Measurements from ENCODE around the gene ZNF225.

The ZNF225 gene

GRCh38 chr19:44176590-44176989 is 63.4 kb downstream of the ZNF225 start:
- Histone ChIP-seq H3K9me2 (replicated peaks; ENCODE audit: control insufficient read depth, low read length) (no peaks in the 10 kb centered on the region), H3K4me2 (ENCODE audit: low read length) (no peak overlapping the region), H3K4me1 (ENCODE audit: control insufficient read depth, low read length) (no peaks in the 10 kb centered on the region), H3K9me3 (ENCODE audit: control insufficient read depth, insufficient read depth, low read length) (peaks cover 14% of the 10 kb centered on the region), H3K36me3 (ENCODE audit: control insufficient read depth, low read length) (peaks cover 48% of the 10 kb centered on the region), H3K4me3 (ENCODE audit: low read length) (no peak overlapping the region), H3K27ac (ENCODE audit: low read depth, low read length) (no peak overlapping the region), H3K79me2 (ENCODE audit: control insufficient read depth, low read length) (no peaks in the 10 kb centered on the region), H3F3A (ENCODE audit: control insufficient read depth, insufficient read depth) (no peaks in the 10 kb centered on the region), H4K20me1 (ENCODE audit: control insufficient read depth, insufficient read depth, low read depth, low read length) (no peaks in the 10 kb centered on the region), H3K27me3 (ENCODE audit: control insufficient read depth, low read length) (no peaks in the 10 kb centered on the region)
- TF ChIP-seq EZH2phosphoT487 (IDR thresholded peaks at IDR 0.05; ENCODE audit: borderline replicate concordance, low read length), result no peak
- no peak for TF ChIP-seq CTCF (IDR thresholded peaks at IDR 0.05; ENCODE audit: low read depth, low read length, poor library complexity, severe bottlenecking)

GRCh38 chr19:44180968-44181367 is 67.8 kb downstream of the ZNF225 start:
- TF ChIP-seq EZH2phosphoT487 (IDR thresholded peaks at IDR 0.05; ENCODE audit: borderline replicate concordance, low read length) (no peak), CTCF (IDR thresholded peaks at IDR 0.05; ENCODE audit: low read depth, low read length, poor library complexity, severe bottlenecking) (no peak)
- no peak overlapping the region for H3K27ac ChIP-seq (ENCODE audit: low read depth, low read length)

GRCh38 chr19:44182145-44182544 is 68.9 kb downstream of the ZNF225 start:
- Histone ChIP-seq H3F3A (ENCODE audit: control insufficient read depth, insufficient read depth) (no peaks in the 10 kb centered on the region), H3K36me3 (ENCODE audit: control insufficient read depth, low read length) (no peaks in the 10 kb centered on the region), H3K9me3 (ENCODE audit: control insufficient read depth, insufficient read depth, low read length) (no peaks in the 10 kb centered on the region; the same call in 1 of the 2 replicates), H3K79me2 (ENCODE audit: control insufficient read depth, low read length) (no peaks in the 10 kb centered on the region), H3K9me2 (replicated peaks; ENCODE audit: control insufficient read depth, low read length) (no peaks in the 10 kb centered on the region), H3K27me3 (ENCODE audit: control insufficient read depth, low read length) (no peaks in the 10 kb centered on the region), H4K20me1 (ENCODE audit: control insufficient read depth, insufficient read depth, low read depth, low read length) (no peaks in the 10 kb centered on the region), H3K27ac (ENCODE audit: low read depth, low read length) (no peak overlapping the region), H3K4me3 (ENCODE audit: low read length) (no peak overlapping the region), H3K4me2 (ENCODE audit: low read length) (no peak overlapping the region), H3K4me1 (ENCODE audit: control insufficient read depth, low read length) (no peaks in the 10 kb centered on the region)
- TF ChIP-seq EZH2phosphoT487 (IDR thresholded peaks at IDR 0.05; ENCODE audit: borderline replicate concordance, low read length), result no peak
- no peak for TF ChIP-seq CTCF (IDR thresholded peaks at IDR 0.05; ENCODE audit: low read depth, low read length, poor library complexity, severe bottlenecking)

More at GRCh38 chr19:44180968-44181367, 67.8 kb downstream of the ZNF225 start:
- Histone ChIP-seq H3K27me3 (ENCODE audit: control insufficient read depth, low read length) (no peaks in the 10 kb centered on the region), H3K4me2 (ENCODE audit: low read length) (no peak overlapping the region), H4K20me1 (ENCODE audit: control insufficient read depth, insufficient read depth, low read depth, low read length) (no peaks in the 10 kb centered on the region), H3F3A (ENCODE audit: control insufficient read depth, insufficient read depth) (no peaks in the 10 kb centered on the region), H3K9me3 (ENCODE audit: control insufficient read depth, insufficient read depth, low read length) (peaks cover 4% of the 10 kb centered on the region; the same call in 1 of the 2 replicates), H3K4me1 (ENCODE audit: control insufficient read depth, low read length) (no peaks in the 10 kb centered on the region), H3K9me2 (replicated peaks; ENCODE audit: control insufficient read depth, low read length) (no peaks in the 10 kb centered on the region), H3K79me2 (ENCODE audit: control insufficient read depth, low read length) (no peaks in the 10 kb centered on the region), H3K4me3 (ENCODE audit: low read length) (no peak overlapping the region), H3K36me3 (ENCODE audit: control insufficient read depth, low read length) (peaks cover 7% of the 10 kb centered on the region)
